ENCODE results near the gene TERC. TPM values are rescaled to one million over a fixed set of nuclear protein-coding genes. Genes with fewer than 3 reads are reported as not detected.
A peak's percentile ranks its signal among the peaks of the same experiment; 100 is the strongest.

Gene TERC
- not detected in 2 replicates for polyA plus RNA-seq
- polyA minus RNA-seq, result 22.9 and 28.0 TPM in 2 replicates

DNA sequence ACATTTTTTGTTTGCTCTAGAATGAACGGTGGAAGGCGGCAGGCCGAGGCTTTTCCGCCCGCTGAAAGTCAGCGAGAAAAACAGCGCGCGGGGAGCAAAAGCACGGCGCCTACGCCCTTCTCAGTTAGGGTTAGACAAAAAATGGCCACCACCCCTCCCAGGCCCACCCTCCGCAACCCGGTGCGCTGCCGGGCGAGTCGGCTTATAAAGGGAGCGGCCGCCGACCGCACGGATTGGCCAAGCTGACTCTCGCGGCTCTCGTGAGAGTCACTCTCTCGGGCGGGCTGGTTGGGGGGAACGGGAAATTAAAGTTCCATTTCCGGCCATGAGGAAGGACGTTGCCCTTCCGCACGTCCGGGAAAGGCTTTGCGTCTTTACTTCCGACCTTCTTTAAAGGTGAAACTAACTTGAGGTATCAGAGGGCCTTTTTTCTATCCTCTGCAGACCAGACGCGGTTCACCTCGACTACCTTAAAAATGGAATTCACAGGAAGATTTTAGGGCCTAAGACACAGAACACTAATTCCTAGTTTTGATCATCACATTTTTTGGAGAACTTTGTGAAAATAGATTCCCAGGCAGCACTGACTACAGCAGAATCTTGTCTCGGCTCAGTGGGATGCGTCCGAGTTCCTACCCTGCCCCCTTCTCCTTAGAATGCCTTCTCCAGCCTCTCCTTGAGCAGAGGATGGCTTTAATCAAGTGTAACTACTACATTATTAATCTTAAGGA, at the start of gene TERC:
Gene TERC, minus strand, starts transcription at position 179 of the 731 bp plus-strand sequence.
- Histone ChIP-seq H3K9me2 (ENCODE audit: insufficient read depth, low read length) (no peaks in the 10 kb centered on the region), H3K79me2 (replicated peaks; ENCODE audit: insufficient read depth, low read length) (no peaks in the 10 kb centered on the region), H3F3A (ENCODE audit: insufficient read depth, low read length, poor library complexity, severe bottlenecking) (no peaks in the 10 kb centered on the region), H3K9ac (ENCODE audit: low read length) (peak within 1 kb of the TSS; percentile 29), H3K27me3 (ENCODE audit: insufficient read depth, low read depth, low read length) (peaks cover 18% of the 10 kb centered on the region), H3K27ac (ENCODE audit: low read length) (no peak within 1 kb of the TSS), H3K4me2 (ENCODE audit: low read length) (no peak within 1 kb of the TSS), H4K20me1 (ENCODE audit: insufficient read depth) (no peaks in the 10 kb centered on the region), H2AFZ (ENCODE audit: low read depth, low read length) (no peak within 1 kb of the TSS), H3K4me3 (ENCODE audit: low read length) (peak within 1 kb of the TSS; percentile 54), H3K36me3 (ENCODE audit: insufficient read depth, low read length) (no peaks in the 10 kb centered on the region), H3K9me3 (ENCODE audit: low read length) (peaks cover 6% of the 10 kb centered on the region)
- no peak for TF ChIP-seq SMC3 (conservative IDR thresholded peaks at IDR 0.05; ENCODE audit: poor library complexity)
- no peak for TF ChIP-seq TAF1 (IDR thresholded peaks at IDR 0.05; ENCODE audit: low read depth)
- TF ChIP-seq RAD21 (conservative IDR thresholded peaks at IDR 0.05), result no peak
- no peak for TF ChIP-seq EZH2 (IDR thresholded peaks at IDR 0.05; ENCODE audit: borderline replicate concordance, insufficient read depth, low read length, poor library complexity, severe bottlenecking)
- TF ChIP-seq, protein P1, sequence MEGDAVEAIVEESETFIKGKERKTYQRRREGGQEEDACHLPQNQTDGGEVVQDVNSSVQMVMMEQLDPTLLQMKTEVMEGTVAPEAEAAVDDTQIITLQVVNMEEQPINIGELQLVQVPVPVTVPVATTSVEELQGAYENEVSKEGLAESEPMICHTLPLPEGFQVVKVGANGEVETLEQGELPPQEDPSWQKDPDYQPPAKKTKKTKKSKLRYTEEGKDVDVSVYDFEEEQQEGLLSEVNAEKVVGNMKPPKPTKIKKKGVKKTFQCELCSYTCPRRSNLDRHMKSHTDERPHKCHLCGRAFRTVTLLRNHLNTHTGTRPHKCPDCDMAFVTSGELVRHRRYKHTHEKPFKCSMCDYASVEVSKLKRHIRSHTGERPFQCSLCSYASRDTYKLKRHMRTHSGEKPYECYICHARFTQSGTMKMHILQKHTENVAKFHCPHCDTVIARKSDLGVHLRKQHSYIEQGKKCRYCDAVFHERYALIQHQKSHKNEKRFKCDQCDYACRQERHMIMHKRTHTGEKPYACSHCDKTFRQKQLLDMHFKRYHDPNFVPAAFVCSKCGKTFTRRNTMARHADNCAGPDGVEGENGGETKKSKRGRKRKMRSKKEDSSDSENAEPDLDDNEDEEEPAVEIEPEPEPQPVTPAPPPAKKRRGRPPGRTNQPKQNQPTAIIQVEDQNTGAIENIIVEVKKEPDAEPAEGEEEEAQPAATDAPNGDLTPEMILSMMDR (IDR thresholded peaks at IDR 0.05; ENCODE audit: poor library complexity, severe bottlenecking), result no peak
- TF ChIP-seq EP300 (conservative IDR thresholded peaks at IDR 0.05; ENCODE audit: poor library complexity, severe bottlenecking), result no peak
- no peak for TF ChIP-seq MXI1 (conservative IDR thresholded peaks at IDR 0.05; ENCODE audit: poor library complexity, severe bottlenecking)
- TF ChIP-seq, protein P2, sequence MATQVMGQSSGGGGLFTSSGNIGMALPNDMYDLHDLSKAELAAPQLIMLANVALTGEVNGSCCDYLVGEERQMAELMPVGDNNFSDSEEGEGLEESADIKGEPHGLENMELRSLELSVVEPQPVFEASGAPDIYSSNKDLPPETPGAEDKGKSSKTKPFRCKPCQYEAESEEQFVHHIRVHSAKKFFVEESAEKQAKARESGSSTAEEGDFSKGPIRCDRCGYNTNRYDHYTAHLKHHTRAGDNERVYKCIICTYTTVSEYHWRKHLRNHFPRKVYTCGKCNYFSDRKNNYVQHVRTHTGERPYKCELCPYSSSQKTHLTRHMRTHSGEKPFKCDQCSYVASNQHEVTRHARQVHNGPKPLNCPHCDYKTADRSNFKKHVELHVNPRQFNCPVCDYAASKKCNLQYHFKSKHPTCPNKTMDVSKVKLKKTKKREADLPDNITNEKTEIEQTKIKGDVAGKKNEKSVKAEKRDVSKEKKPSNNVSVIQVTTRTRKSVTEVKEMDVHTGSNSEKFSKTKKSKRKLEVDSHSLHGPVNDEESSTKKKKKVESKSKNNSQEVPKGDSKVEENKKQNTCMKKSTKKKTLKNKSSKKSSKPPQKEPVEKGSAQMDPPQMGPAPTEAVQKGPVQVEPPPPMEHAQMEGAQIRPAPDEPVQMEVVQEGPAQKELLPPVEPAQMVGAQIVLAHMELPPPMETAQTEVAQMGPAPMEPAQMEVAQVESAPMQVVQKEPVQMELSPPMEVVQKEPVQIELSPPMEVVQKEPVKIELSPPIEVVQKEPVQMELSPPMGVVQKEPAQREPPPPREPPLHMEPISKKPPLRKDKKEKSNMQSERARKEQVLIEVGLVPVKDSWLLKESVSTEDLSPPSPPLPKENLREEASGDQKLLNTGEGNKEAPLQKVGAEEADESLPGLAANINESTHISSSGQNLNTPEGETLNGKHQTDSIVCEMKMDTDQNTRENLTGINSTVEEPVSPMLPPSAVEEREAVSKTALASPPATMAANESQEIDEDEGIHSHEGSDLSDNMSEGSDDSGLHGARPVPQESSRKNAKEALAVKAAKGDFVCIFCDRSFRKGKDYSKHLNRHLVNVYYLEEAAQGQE (IDR thresholded peaks at IDR 0.05; ENCODE audit: borderline replicate concordance), result no peak

- Histone ChIP-seq H3K4me3 (ENCODE audit: low read length) (no peak overlapping the region), H3K79me2 (replicated peaks; ENCODE audit: insufficient read depth, low read length) (no peaks in the 10 kb centered on the region), H3K9ac (ENCODE audit: low read length) (no peak overlapping the region), H2AFZ (ENCODE audit: low read depth, low read length) (no peak overlapping the region), H3K27ac (ENCODE audit: low read length) (no peak overlapping the region), H3K9me3 (ENCODE audit: low read length) (no peaks in the 10 kb centered on the region), H3K27me3 (ENCODE audit: insufficient read depth, low read depth, low read length) (no peaks in the 10 kb centered on the region), H3K36me3 (ENCODE audit: insufficient read depth, low read length) (no peaks in the 10 kb centered on the region), H3K9me2 (ENCODE audit: insufficient read depth, low read length) (no peaks in the 10 kb centered on the region), H3F3A (ENCODE audit: insufficient read depth, low read length, poor library complexity, severe bottlenecking) (no peaks in the 10 kb centered on the region), H3K4me2 (ENCODE audit: low read length) (no peak overlapping the region), H4K20me1 (ENCODE audit: insufficient read depth) (no peaks in the 10 kb centered on the region)
- TF ChIP-seq RAD21 (conservative IDR thresholded peaks at IDR 0.05) (no peak), POLR2AphosphoS5 (IDR thresholded peaks at IDR 0.05) (no peak), EZH2 (IDR thresholded peaks at IDR 0.05; ENCODE audit: borderline replicate concordance, insufficient read depth, low read length, poor library complexity, severe bottlenecking) (no peak)
- TF ChIP-seq, protein P1 (IDR thresholded peaks at IDR 0.05; ENCODE audit: poor library complexity, severe bottlenecking), result no peak
Measured at GRCh38 chr3:169813757-169814517, 49.1 kb upstream of the TERC start.
